Mesenchymal stem cell (in vitro differentiated cells and primary cell): ENCODE results near the gene CLSTN3.
"Not testable (repeated sequence)": the region's sequence is repeated elsewhere in the genome, so short reads cannot be mapped to it uniquely, and the experiment has no call there.

Experiments
- DNase-seq: peaks from one replicate; pipeline ENCODE4 v3.0.0-alpha.2; 2013
- H2AFZ ChIP-seq: one replicate; pipeline ENCODE4 v1.6.1; 2013; ENCODE audit warnings: low read depth, mild to moderate bottlenecking, control low read depth, inconsistent platforms, low read length, moderate library complexity
- H2AK5ac ChIP-seq: 2 replicates; pipeline ENCODE4 v1.6.1; 2013; ENCODE audit warnings: low read length, moderate library complexity, mild to moderate bottlenecking, inconsistent platforms; ENCODE audit not compliant: severe bottlenecking
- H2BK120ac ChIP-seq: one replicate; pipeline ENCODE4 v1.6.1; 2013; ENCODE audit warnings: low read depth, mild to moderate bottlenecking, inconsistent platforms, low read length, moderate library complexity
- H2BK12ac ChIP-seq, 2 experiments: one replicate each; pipeline ENCODE4 v1.6.1; 2013; ENCODE audit warnings: inconsistent platforms in 2 of 2, low read length in 2 of 2, mild to moderate bottlenecking in 2 of 2, moderate library complexity in 2 of 2, control low read depth in 1 of 2
- H2BK15ac ChIP-seq: one replicate; pipeline ENCODE4 v1.6.1; 2013; ENCODE audit warnings: mild to moderate bottlenecking, low read depth, inconsistent platforms; ENCODE audit not compliant: poor library complexity, severe bottlenecking
- H2BK5ac ChIP-seq: 2 replicates; pipeline ENCODE4 v1.6.1; 2013; ENCODE audit warnings: low read depth, mild to moderate bottlenecking, low read length, control low read depth, inconsistent platforms; ENCODE audit not compliant: poor library complexity, severe bottlenecking
- H3K14ac ChIP-seq, 2 experiments: one replicate each; pipeline ENCODE4 v1.6.1; 2013; ENCODE audit warnings: inconsistent platforms in 2 of 2, low read length in 2 of 2, control low read depth in 1 of 2, mild to moderate bottlenecking in 1 of 2, moderate library complexity in 1 of 2
- H3K18ac ChIP-seq, 2 experiments: one replicate each; pipeline ENCODE4 v1.6.1; 2013; ENCODE audit warnings: inconsistent platforms in 2 of 2, low read length in 2 of 2, control low read depth in 1 of 2, low read depth in 1 of 2, mild to moderate bottlenecking in 1 of 2
- H3K23ac ChIP-seq, 2 experiments: one replicate each; pipeline ENCODE4 v1.6.1; 2013; ENCODE audit warnings: inconsistent platforms in 2 of 2, low read length in 2 of 2, mild to moderate bottlenecking in 2 of 2, moderate library complexity in 2 of 2, control low read depth in 1 of 2
- H3K27ac ChIP-seq: 2 replicates; pipeline ENCODE4 v1.5.1; 2013; ENCODE audit warnings: mild to moderate bottlenecking, moderate library complexity, low read length, control low read depth, inconsistent platforms; ENCODE audit not compliant: poor library complexity, severe bottlenecking
- H3K27me3 ChIP-seq, 2 experiments: 2 replicates each; pipeline versions ENCODE4 v1.6.1 to v1.7.0; 2013; ENCODE audit warnings: low read length in 2 of 2, mild to moderate bottlenecking in 2 of 2, moderate library complexity in 2 of 2, control low read depth in 1 of 2, inconsistent platforms in 1 of 2; ENCODE audit not compliant: control insufficient read depth in 1 of 2, insufficient read depth in 1 of 2
- H3K36me3 ChIP-seq, 2 experiments: 2 replicates each; pipeline versions ENCODE4 v1.6.1 to v1.7.0; 2013; ENCODE audit warnings: low read length in 2 of 2, control low read depth in 1 of 2, inconsistent platforms in 1 of 2, low read depth in 1 of 2, mild to moderate bottlenecking in 1 of 2; ENCODE audit not compliant: insufficient read depth in 2 of 2, control insufficient read depth in 1 of 2
- H3K4ac ChIP-seq, 2 experiments: one replicate each; pipeline ENCODE4 v1.6.1; 2013; ENCODE audit warnings: inconsistent platforms in 2 of 2, low read length in 2 of 2, mild to moderate bottlenecking in 2 of 2, moderate library complexity in 2 of 2, control low read depth in 1 of 2, low read depth in 1 of 2
- H3K4me1 ChIP-seq: 2 replicates; pipeline ENCODE4 v1.6.1; 2013; ENCODE audit warnings: low read depth, low read length, control low read depth; ENCODE audit not compliant: control insufficient read depth, insufficient read depth
- H3K4me2 ChIP-seq: 2 replicates; pipeline ENCODE4 v1.6.1; 2013; ENCODE audit warnings: low read length, mild to moderate bottlenecking, inconsistent platforms; ENCODE audit not compliant: poor library complexity, severe bottlenecking
- H3K4me3 ChIP-seq, 2 experiments: 2 replicates each; pipeline versions ENCODE4 v1.5.1 to v1.7.0; 2013; ENCODE audit warnings: low read length in 2 of 2, mild to moderate bottlenecking in 2 of 2, control low read depth in 1 of 2, low read depth in 1 of 2; ENCODE audit not compliant: insufficient read depth in 1 of 2
- H3K79me1 ChIP-seq: replicated peaks from 2 replicates; pipeline ENCODE4 v1.6.1; 2013; ENCODE audit warnings: mild to moderate bottlenecking, control low read depth, low read length, inconsistent platforms; ENCODE audit not compliant: poor library complexity, severe bottlenecking
- H3K9ac ChIP-seq: 2 replicates; pipeline ENCODE4 v1.7.0; 2013; ENCODE audit warnings: mild to moderate bottlenecking, low read length, moderate library complexity
- H3K9me3 ChIP-seq: 2 replicates; pipeline ENCODE4 v1.7.0; 2013; ENCODE audit warnings: mild to moderate bottlenecking, low read length; ENCODE audit not compliant: control insufficient read depth
- H4K8ac ChIP-seq: one replicate; pipeline ENCODE4 v1.6.1; 2013; ENCODE audit warnings: inconsistent platforms, mild to moderate bottlenecking, low read length, moderate library complexity
- H4K91ac ChIP-seq: one replicate; pipeline ENCODE4 v1.6.1; 2013; ENCODE audit warnings: mild to moderate bottlenecking, low read length, inconsistent platforms
- WGBS: methylation state at CpG from one replicate; pipeline ENCODE4 v1.1.7; 2013; ENCODE audit warnings: mixed read lengths; 5-methylcytosine and 5-hydroxymethylcytosine counted together

Gene CLSTN3

GRCh38 chr12:7106082-7106481 lies 24.1 kb upstream of the CLSTN3 start:
- no peak overlapping the region for H3K4me2 ChIP-seq
- H2AFZ ChIP-seq: no peak overlapping the region
- no peak overlapping the region for H2AK5ac ChIP-seq
- no CpG with 5 or more reads among the region's 1 CpG for WGBS
- no peak overlapping the region for H3K9ac ChIP-seq
- H4K8ac ChIP-seq: no peak overlapping the region
- H3K36me3 ChIP-seq: peaks cover 12 to 37% of the 10 kb centered on the region in 2 experiments
- no peak overlapping the region for H3K14ac ChIP-seq
- H3K27me3 ChIP-seq: no peaks in the 10 kb centered on the region
- H3K4ac ChIP-seq: no peak overlapping the region
- peaks cover 3% of the 10 kb centered on the region for H3K9me3 ChIP-seq
- no peak overlapping the region for H2BK15ac ChIP-seq
- no peak overlapping the region for H2BK12ac ChIP-seq
- DNase-seq: no peak
- H2BK5ac ChIP-seq: no peak overlapping the region
- H3K4me3 ChIP-seq: peak overlapping the region in 1 of 2 experiments; percentile 39
- H2BK120ac ChIP-seq: no peak overlapping the region
- peaks cover 15% of the 10 kb centered on the region for H3K4me1 ChIP-seq
- H3K18ac ChIP-seq: no peak overlapping the region
- no peak overlapping the region for H3K27ac ChIP-seq
- no peak overlapping the region for H4K91ac ChIP-seq
- no peak overlapping the region for H3K23ac ChIP-seq
- H3K79me1 ChIP-seq: peaks cover 30% of the 10 kb centered on the region

GRCh38 chr12:7107181-7107580 lies 23.0 kb upstream of the CLSTN3 start:
- H2AK5ac ChIP-seq, H3K27me3 ChIP-seq, H2BK5ac ChIP-seq, H3K18ac ChIP-seq, H2AFZ ChIP-seq, H2BK120ac ChIP-seq, H4K91ac ChIP-seq, H3K4me2 ChIP-seq, H3K9me3 ChIP-seq, H2BK12ac ChIP-seq, H3K14ac ChIP-seq, H3K23ac ChIP-seq, DNase-seq, H3K4ac ChIP-seq, H4K8ac ChIP-seq, H3K27ac ChIP-seq, H2BK15ac ChIP-seq: not testable (repeated sequence)
- peak overlapping the region; percentile 90 for H3K9ac ChIP-seq
- H3K4me1 ChIP-seq: peaks cover 10% of the 10 kb centered on the region
- H3K79me1 ChIP-seq: peaks cover 24% of the 10 kb centered on the region
- peaks cover 6 to 37% of the 10 kb centered on the region in 2 experiments for H3K36me3 ChIP-seq
- 100% methylated on average over 3 of the region's 5 CpGs for WGBS
- H3K4me3 ChIP-seq: peak overlapping the region in 1 of 2 experiments; percentile 87

- WGBS: 88% methylated on average over 3 of the region's 3 CpGs
- Histone ChIP-seq H3K36me3 (peaks cover 6 to 37% of the 10 kb centered on the region in 2 experiments), H3K4me1 (peaks cover 10% of the 10 kb centered on the region), H4K8ac (peak overlapping the region; percentile 74), H3K23ac (peak overlapping the region in 1 of 2 experiments; percentile 43), H3K27ac (peak overlapping the region; percentile 79), H2BK5ac (no peak overlapping the region), H3K27me3 (no peaks in the 10 kb centered on the region), H2AK5ac (peak overlapping the region; percentile 66), H3K18ac (peak overlapping the region; percentile 55 to 92), H3K4me2 (peak overlapping the region; percentile 79), H2AFZ (no peak overlapping the region), H3K79me1 (peaks cover 20% of the 10 kb centered on the region), H2BK120ac (peak overlapping the region; percentile 65), H2BK12ac (peak overlapping the region in 1 of 2 experiments; percentile 70), H2BK15ac (peak overlapping the region; percentile 55), H3K9ac (peak overlapping the region; percentile 90), H4K91ac (peak overlapping the region; percentile 91), H3K9me3 (peaks cover 3% of the 10 kb centered on the region), H3K14ac (no peak overlapping the region), H3K4ac (peak overlapping the region in 1 of 2 experiments; percentile 64), H3K4me3 (peak overlapping the region; percentile 66 to 87)
- no peak for DNase-seq
Measured at GRCh38 chr12:7107636-7108002, 22.6 kb upstream of the CLSTN3 start.

- peak overlapping the region; percentile 79 for H3K4me2 ChIP-seq
- H4K91ac ChIP-seq: peak overlapping the region; percentile 91
- peak overlapping the region in 1 of 2 experiments; percentile 70 for H2BK12ac ChIP-seq
- peak overlapping the region; percentile 65 for H2BK120ac ChIP-seq
- peak overlapping the region; percentile 74 for H4K8ac ChIP-seq
- peak overlapping the region; percentile 79 for H3K27ac ChIP-seq
- H3K4me3 ChIP-seq: peak overlapping the region; percentile 66 to 87
- H3K9ac ChIP-seq: peak overlapping the region; percentile 90
- H2BK15ac ChIP-seq: peak overlapping the region; percentile 55
- peak; percentile 70 for DNase-seq
- WGBS: 33% methylated on average over 24 of the region's 30 CpGs
- H3K9me3 ChIP-seq: peaks cover 3% of the 10 kb centered on the region
- peak overlapping the region; percentile 55 for H2AFZ ChIP-seq
- peak overlapping the region; percentile 64 to 76 for H3K4ac ChIP-seq
- H2BK5ac ChIP-seq: no peak overlapping the region
- H3K23ac ChIP-seq: peak overlapping the region in 1 of 2 experiments; percentile 89
- H3K14ac ChIP-seq: peak overlapping the region in 1 of 2 experiments; percentile 92
- peaks cover 10% of the 10 kb centered on the region for H3K4me1 ChIP-seq
- peak overlapping the region; percentile 71 for H2AK5ac ChIP-seq
- peaks cover 6 to 31% of the 10 kb centered on the region in 2 experiments for H3K36me3 ChIP-seq
- H3K18ac ChIP-seq: peak overlapping the region; percentile 55 to 92
- no peaks in the 10 kb centered on the region for H3K27me3 ChIP-seq
- peaks cover 20% of the 10 kb centered on the region for H3K79me1 ChIP-seq
Measured at GRCh38 chr12:7108003-7108795, 22.0 kb upstream of the CLSTN3 start.
